ENCODE results near the gene MCUB.
A peak's percentile ranks its signal among the peaks of the same experiment; 100 is the strongest.

The MCUB gene

GRCh38 chr4:109627361-109627760 lies 67.3 kb downstream of the MCUB start:
- DNase-seq (ENCODE audit: low read depth, low spot score): no peak

GRCh38 chr4:109629775-109630174 lies 69.7 kb downstream of the MCUB start:
- DNase-seq (ENCODE audit: low read depth, low spot score): no peak

GRCh38 chr4:109631532-109632108 lies 71.6 kb downstream of the MCUB start:
- DNase-seq (ENCODE audit: low read depth, low spot score): peak; percentile 18

GRCh38 chr4:109640644-109641043 lies 80.6 kb downstream of the MCUB start:
- DNase-seq (ENCODE audit: low read depth, low spot score): no peak

GRCh38 chr4:109645874-109646710 lies 86.0 kb downstream of the MCUB start:
- DNase-seq (ENCODE audit: low read depth, low spot score): no peak

GRCh38 chr4:109648266-109648996 lies 88.4 kb downstream of the MCUB start:
- no peak for DNase-seq (ENCODE audit: low read depth, low spot score)

- DNase-seq (ENCODE audit: low read depth, low spot score): no peak
Observed at GRCh38 chr4:109648997-109649575, 89.0 kb downstream of the MCUB start.

GRCh38 chr4:109649872-109650271 lies 89.8 kb downstream of the MCUB start:
- DNase-seq (ENCODE audit: low read depth, low spot score): no peak

GRCh38 chr4:109655396-109655795 lies 95.3 kb downstream of the MCUB start:
- DNase-seq (ENCODE audit: low read depth, low spot score): peak; percentile 61

- DNase-seq (ENCODE audit: low read depth, low spot score): no peak
Observed at GRCh38 chr4:109657854-109658418, 97.9 kb downstream of the MCUB start.

GRCh38 chr4:109658871-109659410 lies 98.9 kb downstream of the MCUB start:
- peak; percentile 16 for DNase-seq (ENCODE audit: low read depth, low spot score)

GRCh38 chr4:109662116-109662515 lies 102.1 kb downstream of the MCUB start:
- no peak for DNase-seq (ENCODE audit: low read depth, low spot score)

- no peak for DNase-seq (ENCODE audit: low read depth, low spot score)
Observed at GRCh38 chr4:109662771-109663170, 102.7 kb downstream of the MCUB start.

- peak; percentile 10 for DNase-seq (ENCODE audit: low read depth, low spot score)
Observed at GRCh38 chr4:109665783-109666485, 105.9 kb downstream of the MCUB start.

GRCh38 chr4:109671350-109671749 lies 111.3 kb downstream of the MCUB start:
- no peak for DNase-seq (ENCODE audit: low read depth, low spot score)

- no peak for DNase-seq (ENCODE audit: low read depth, low spot score)
Observed at GRCh38 chr4:109672169-109672930, 112.3 kb downstream of the MCUB start.

GRCh38 chr4:109673303-109673702 lies 113.3 kb downstream of the MCUB start:
- no peak for DNase-seq (ENCODE audit: low read depth, low spot score)

- no peak for DNase-seq (ENCODE audit: low read depth, low spot score)
Observed at GRCh38 chr4:109675181-109675580, 115.1 kb downstream of the MCUB start.

- DNase-seq (ENCODE audit: low read depth, low spot score): no peak
Observed at GRCh38 chr4:109675843-109676242, 115.8 kb downstream of the MCUB start.

GRCh38 chr4:109676886-109677285 lies 116.8 kb downstream of the MCUB start:
- no peak for DNase-seq (ENCODE audit: low read depth, low spot score)

All from astrocyte of the hippocampus (primary cell).